PC-9 (cell line): ENCODE measurements around the gene FIGNL2. TPM values are rescaled to one million over a fixed set of nuclear protein-coding genes. Genes with fewer than 3 reads are reported as not detected.

Source experiments
- BruUV-seq: library from RNA; stranded (reverse); fragments of 400-500 nt; replicated peaks from 2 replicates; lab custom pipeline; 2021; lab: Mats Ljungman, UMichigan
- CTCF ChIA-PET: fragments of 300-600 bp; sonication (Branson Sonifier 250); formaldehyde crosslinking; loops from one replicate; lab custom pipeline; 2022; ENCODE audit warnings: antibody characterized with exemption; lab: Charles Lee
- POLR2A ChIA-PET: fragments of 300-600 bp; sonication (Branson Sonifier 250); formaldehyde crosslinking; loops from one replicate; lab custom pipeline; 2022; ENCODE audit warnings: antibody characterized with exemption; ENCODE audit not compliant: unreplicated experiment; lab: Charles Lee
- DNase-seq, 2 experiments: peaks; one replicate each; pipeline versions ENCODE4 v3.0.0 to v3.0.0-alpha.2; 2015 to 2022; ENCODE audit warnings: mixed read lengths in 1 of 2
- H2AFZ ChIP-seq: fragments of 200-600 bp; sonication (generic); 2 replicates; pipeline ENCODE4 v1.8.1; 2017; ENCODE audit warnings: antibody characterized with exemption
- H3F3A ChIP-seq: fragments of 200-600 bp; sonication (generic); 2 replicates; pipeline ENCODE4 v1.8.1; 2017; ENCODE audit warnings: antibody characterized with exemption, mild to moderate bottlenecking, low read depth; ENCODE audit not compliant: insufficient read depth
- H3K27ac ChIP-seq: fragments of 200-600 bp; sonication (generic); 2 replicates; pipeline ENCODE4 v1.6.1; 2016; ENCODE audit warnings: mixed run types
- H3K27me3 ChIP-seq: fragments of 200-600 bp; sonication (generic); 2 replicates; pipeline ENCODE4 v1.6.1; 2016; ENCODE audit warnings: low read depth, mixed run types; ENCODE audit not compliant: insufficient read depth
- H3K36me3 ChIP-seq: fragments of 200-600 bp; sonication (generic); 2 replicates; pipeline ENCODE4 v1.6.1; 2016; ENCODE audit warnings: low read depth, mixed run types
- H3K4me1 ChIP-seq: fragments of 200-600 bp; sonication (generic); replicated peaks from 2 replicates; pipeline ENCODE4 v1.6.1; 2016; ENCODE audit warnings: mixed run types; ENCODE audit not compliant: insufficient read depth
- H3K4me2 ChIP-seq: fragments of 200-600 bp; sonication (generic); 2 replicates; pipeline ENCODE4 v1.6.1; 2017; ENCODE audit warnings: mixed run types
- H3K4me3 ChIP-seq: fragments of 200-600 bp; sonication (generic); 2 replicates; pipeline ENCODE4 v1.6.1; 2016; ENCODE audit warnings: mixed run types
- H3K79me2 ChIP-seq: fragments of 200-600 bp; sonication (generic); 2 replicates; pipeline ENCODE4 v1.6.1; 2017; ENCODE audit warnings: low read depth, mixed run types
- H3K9me2 ChIP-seq: fragments of 200-600 bp; sonication (generic); 2 replicates; pipeline ENCODE4 v1.8.1; 2017; ENCODE audit warnings: mild to moderate bottlenecking; ENCODE audit not compliant: insufficient read depth
- H3K9me3 ChIP-seq: fragments of 200-600 bp; sonication (generic); 2 replicates; pipeline ENCODE4 v1.8.1; 2016; ENCODE audit warnings: low read depth; ENCODE audit not compliant: insufficient read depth
- H4K20me1 ChIP-seq: fragments of 200-600 bp; sonication (generic); 2 replicates; pipeline ENCODE4 v1.8.1; 2017; ENCODE audit not compliant: insufficient read depth
- CTCF ChIP-seq: fragments of 200-600 bp; sonication (generic); conservative IDR thresholded peaks from 2 replicates; pipeline ENCODE4 v1.6.1; 2017; ENCODE audit warnings: mixed run types, antibody characterized with exemption, mild to moderate bottlenecking, moderate library complexity
- EZH2 ChIP-seq: fragments of 200-600 bp; sonication (generic); IDR thresholded peaks from 2 replicates; pipeline ENCODE4 v1.8.0; 2017; ENCODE audit warnings: antibody characterized with exemption, low read depth
- intact Hi-C: fragments of 100-400 bp; cut with micrococcal nuclease; formaldehyde crosslinking; loops from one replicate; pipeline ENCODE4 v1.10.0; 2022; ENCODE audit not compliant: unreplicated experiment
- total RNA-seq: library from RNA; stranded (reverse); gene quantifications from 2 replicates; pipeline ENCODE4 v1.2.3, GENCODE V29; 2021

FIGNL2 gene
- total RNA-seq, 1 experiment from 2014 or later, result not detected

GRCh38 chr12:51822261-51822616, 26.3 kb downstream of the FIGNL2 start:
- DNase-seq, result no peak
- Histone ChIP-seq H3K9me3 (no peaks in the 10 kb centered on the region), H3F3A (no peaks in the 10 kb centered on the region), H3K27ac (no peak overlapping the region), H3K4me3 (no peak overlapping the region), H3K27me3 (peaks cover 16% of the 10 kb centered on the region), H4K20me1 (no peaks in the 10 kb centered on the region), H3K9me2 (no peaks in the 10 kb centered on the region), H3K4me1 (no peaks in the 10 kb centered on the region), H3K4me2 (no peak overlapping the region), H3K79me2 (no peaks in the 10 kb centered on the region), H3K36me3 (no peaks in the 10 kb centered on the region), H2AFZ (no peak overlapping the region)
- ChIA-PET POLR2A (no interaction called here), CTCF (no interaction called here)
- BruUV-seq, result no TSS peak
- intact Hi-C loops, result loop anchor here (5.0 kb wide), 3 partner anchors 400 to 995 kb away; partner anchors contain the start of gene SLC4A8
- no peak for TF ChIP-seq EZH2
- no peak for TF ChIP-seq CTCF

GRCh38 chr12:51821440-51822260, 26.9 kb downstream of the FIGNL2 start:
- intact Hi-C loops, result loop anchor here (5.0 kb wide), 3 partner anchors 399 to 994 kb away; partner anchors contain the start of gene SLC4A8
- DNase-seq, result no peak
- ChIA-PET CTCF (no interaction called here), POLR2A (no interaction called here)
- H3K36me3 ChIP-seq, result no peaks in the 10 kb centered on the region
- H3K27me3 ChIP-seq, result peaks cover 21% of the 10 kb centered on the region
- H3K9me2 ChIP-seq, result no peaks in the 10 kb centered on the region
- H3K4me3 ChIP-seq, result no peak overlapping the region
- no TSS peak for BruUV-seq
- H3K9me3 ChIP-seq, result no peaks in the 10 kb centered on the region
- no peaks in the 10 kb centered on the region for H3F3A ChIP-seq
- no peak overlapping the region for H2AFZ ChIP-seq
- no peaks in the 10 kb centered on the region for H4K20me1 ChIP-seq
- TF ChIP-seq CTCF, result no peak
- no peak for TF ChIP-seq EZH2
- H3K4me1 ChIP-seq, result no peaks in the 10 kb centered on the region
- no peak overlapping the region for H3K27ac ChIP-seq
- H3K4me2 ChIP-seq, result no peak overlapping the region
- no peaks in the 10 kb centered on the region for H3K79me2 ChIP-seq

GRCh38 chr12:51820526-51821439, 27.7 kb downstream of the FIGNL2 start:
- no peak for TF ChIP-seq CTCF
- ChIA-PET CTCF (interaction anchor here (0.6 kb wide), 1 partner anchor 51 kb away, joined by 5 read pairs; no protein-coding TSS in a partner anchor), POLR2A (no interaction called here)
- no peak overlapping the region for H2AFZ ChIP-seq
- H4K20me1 ChIP-seq, result no peaks in the 10 kb centered on the region
- intact Hi-C loops, result loop anchor here (5.0 kb wide), 3 partner anchors 398 to 993 kb away; partner anchors contain the start of gene SLC4A8
- no peak for DNase-seq
- H3K4me2 ChIP-seq, result no peak overlapping the region
- H3K9me2 ChIP-seq, result no peaks in the 10 kb centered on the region
- H3K4me3 ChIP-seq, result no peak overlapping the region
- H3K9me3 ChIP-seq, result no peaks in the 10 kb centered on the region
- no peaks in the 10 kb centered on the region for H3K36me3 ChIP-seq
- H3K79me2 ChIP-seq, result no peaks in the 10 kb centered on the region
- H3K27me3 ChIP-seq, result peaks cover 28% of the 10 kb centered on the region
- H3K4me1 ChIP-seq, result no peaks in the 10 kb centered on the region
- H3K27ac ChIP-seq, result no peak overlapping the region
- no peaks in the 10 kb centered on the region for H3F3A ChIP-seq
- no TSS peak for BruUV-seq
